Osteocyte (in vitro differentiated cells): ENCODE measurements around the gene KLHDC7A. TPM values are rescaled to one million over a fixed set of nuclear protein-coding genes. Genes with fewer than 3 reads are reported as not detected.

Source experiments
- DNase-seq: peaks from one replicate; pipeline ENCODE4 v3.0.0; 2021; ENCODE audit warnings: mixed read lengths; ENCODE audit not compliant: unreplicated experiment; ENCODE audit errors: extremely low spot score
- H3K27ac Mint-ChIP-seq: one replicate; pipeline ENCODE4 v1.8.0; 2021; ENCODE audit warnings: mild to moderate bottlenecking, mixed read lengths; ENCODE audit not compliant: unreplicated experiment
- H3K27me3 Mint-ChIP-seq: one replicate; pipeline ENCODE4 v1.8.0; 2021; ENCODE audit warnings: mixed read lengths; ENCODE audit not compliant: unreplicated experiment
- H3K36me3 Mint-ChIP-seq: one replicate; pipeline ENCODE4 v1.8.0; 2021; ENCODE audit warnings: mixed read lengths; ENCODE audit not compliant: unreplicated experiment
- H3K4me1 Mint-ChIP-seq: one replicate; pipeline ENCODE4 v1.8.0; 2021; ENCODE audit warnings: mixed read lengths; ENCODE audit not compliant: unreplicated experiment
- H3K4me3 Mint-ChIP-seq: one replicate; pipeline ENCODE4 v1.8.0; 2021; ENCODE audit warnings: mild to moderate bottlenecking, moderate library complexity, mixed read lengths; ENCODE audit not compliant: unreplicated experiment
- H3K9me3 Mint-ChIP-seq: one replicate; pipeline ENCODE4 v1.8.0; 2021; ENCODE audit warnings: mixed read lengths; ENCODE audit not compliant: unreplicated experiment
- CTCF ChIP-seq: fragments of 200-600 bp; sonication (generic); IDR thresholded peaks from 2 replicates; pipeline ENCODE4 v1.5.0; 2021; ENCODE audit warnings: antibody characterized with exemption, mild to moderate bottlenecking, moderate library complexity
- total RNA-seq: library from RNA; stranded (reverse); gene quantifications from 2 replicates; pipeline ENCODE4 v1.2.1, GENCODE V29; 2021

The KLHDC7A gene
- total RNA-seq, 1 donor from 2014 or later: not detected

GRCh38 chr1:18473195-18473815 lies 7.4 kb upstream of the KLHDC7A start:
- Mint-ChIP-seq H3K27ac (no peak overlapping the region), H3K4me3 (no peak overlapping the region), H3K9me3 (peaks cover 4% of the 10 kb centered on the region)

GRCh38 chr1:18474559-18475175 lies 6.1 kb upstream of the KLHDC7A start:
- no peaks in the 10 kb centered on the region for H3K9me3 Mint-ChIP-seq
- no peak overlapping the region for H3K4me3 Mint-ChIP-seq
- H3K4me1 Mint-ChIP-seq: no peaks in the 10 kb centered on the region
- no peaks in the 10 kb centered on the region for H3K27me3 Mint-ChIP-seq
- no peak overlapping the region for H3K27ac Mint-ChIP-seq
- H3K36me3 Mint-ChIP-seq: no peaks in the 10 kb centered on the region
- no peak for TF ChIP-seq CTCF
- DNase-seq: no peak

More at GRCh38 chr1:18473195-18473815, 7.4 kb upstream of the KLHDC7A start:
- no peaks in the 10 kb centered on the region for H3K4me1 Mint-ChIP-seq
- no peaks in the 10 kb centered on the region for H3K27me3 Mint-ChIP-seq
- DNase-seq: no peak
- no peak for TF ChIP-seq CTCF
- H3K36me3 Mint-ChIP-seq: no peaks in the 10 kb centered on the region

- Mint-ChIP-seq H3K4me1 (no peaks in the 10 kb centered on the region), H3K36me3 (no peaks in the 10 kb centered on the region), H3K9me3 (no peaks in the 10 kb centered on the region), H3K4me3 (no peak overlapping the region), H3K27ac (no peak overlapping the region), H3K27me3 (no peaks in the 10 kb centered on the region)
- TF ChIP-seq CTCF: no peak
- DNase-seq: no peak
Observed at GRCh38 chr1:18475234-18475905, 5.4 kb upstream of the KLHDC7A start.

- Mint-ChIP-seq H3K4me1 (peaks cover 2% of the 10 kb centered on the region), H3K27me3 (no peaks in the 10 kb centered on the region), H3K9me3 (no peaks in the 10 kb centered on the region), H3K27ac (no peak overlapping the region), H3K36me3 (no peaks in the 10 kb centered on the region), H3K4me3 (no peak overlapping the region)
- TF ChIP-seq CTCF: no peak
- DNase-seq: no peak
Observed at GRCh38 chr1:18479454-18479853, 1.3 kb upstream of the KLHDC7A start.
